ENCODE measurements around the gene GPR42.
"Not testable (repeated sequence)": the region's sequence is repeated elsewhere in the genome, so short reads cannot be mapped to it uniquely, and the experiment has no call there.

The GPR42 gene

GRCh38 chr19:35363711-35364425, 7.0 kb upstream of the GPR42 start:
- DNase-seq: no peak

- no peak for DNase-seq
These were observed 5.6 kb upstream of the GPR42 start for GRCh38 chr19:35365303-35365702.

- DNase-seq: no peak
These were observed 2.5 kb upstream of the GPR42 start for GRCh38 chr19:35368378-35368777.

- no peak for DNase-seq
These were observed 1.3 kb upstream of the GPR42 start for GRCh38 chr19:35369522-35369921.

GRCh38 chr19:35373492-35373891, 2.6 kb downstream of the GPR42 start:
- DNase-seq: no peak

- not testable (repeated sequence) for DNase-seq
These were observed 3.2 kb downstream of the GPR42 start for GRCh38 chr19:35374031-35374430.

GRCh38 chr19:35375505-35376307, 4.8 kb downstream of the GPR42 start:
- no peak for DNase-seq

- no peak for DNase-seq
These were observed 6.8 kb downstream of the GPR42 start for GRCh38 chr19:35377656-35378055.

GRCh38 chr19:35378356-35378755, 7.5 kb downstream of the GPR42 start:
- DNase-seq: no peak

GRCh38 chr19:35379545-35379944, 8.7 kb downstream of the GPR42 start:
- DNase-seq: not testable (repeated sequence)

- DNase-seq: no peak
These were observed 9.1 kb downstream of the GPR42 start for GRCh38 chr19:35379992-35380391.

GRCh38 chr19:35380450-35381124, 9.7 kb downstream of the GPR42 start:
- no peak for DNase-seq

- no peak for DNase-seq
These were observed 10.4 kb downstream of the GPR42 start for GRCh38 chr19:35381318-35381717.

GRCh38 chr19:35381926-35382325, 11.1 kb downstream of the GPR42 start:
- no peak for DNase-seq

GRCh38 chr19:35383536-35383935, 12.7 kb downstream of the GPR42 start:
- no peak for DNase-seq

GRCh38 chr19:35388277-35389054, 17.6 kb downstream of the GPR42 start:
- no peak for DNase-seq

GRCh38 chr19:35389192-35389861, 18.5 kb downstream of the GPR42 start:
- no peak for DNase-seq

GRCh38 chr19:35392742-35393715, 22.2 kb downstream of the GPR42 start:
- DNase-seq: no peak

GRCh38 chr19:35395382-35396199, 24.7 kb downstream of the GPR42 start:
- no peak for DNase-seq

All from fibroblast of skin of back (primary cell).